Mammary epithelial cell (primary cell): ENCODE results near the gene EFS.

ENCODE experiments used
- CTCF ChIP-seq, 2 donors: IDR thresholded peaks in 1 of 2; conservative IDR thresholded peaks in 1 of 2; 2 replicates each; pipeline ENCODE4 v1.5.1; 2011 to 2012; ENCODE audit warnings: inconsistent platforms in 2 of 2, low read length in 2 of 2, mild to moderate bottlenecking in 2 of 2, control low read depth in 1 of 2, low read depth in 1 of 2; ENCODE audit not compliant: insufficient read depth in 1 of 2; ENCODE audit errors: extremely low read depth in 1 of 2
- EZH2 ChIP-seq: IDR thresholded peaks from 2 replicates; pipeline ENCODE4 v1.6.1; 2012; ENCODE audit warnings: low read length, inconsistent platforms, borderline replicate concordance

GRCh38 chr14:23414254-23414653 is 49.3 kb upstream of the EFS start:
- TF ChIP-seq CTCF (conservative IDR thresholded peaks at IDR 0.05 in 1 of 2, IDR thresholded peaks at IDR 0.05 in 1 of 2; ENCODE audit: extremely low read depth in 1 of 2, insufficient read depth in 1 of 2, low read depth in 1 of 2, low read length in 2 of 2) (no peak), EZH2 (no peak)
